Femur (tissue), 1 donor: Measurements from ENCODE around the gene BLTP2.

Experiments used
- DNase-seq: peaks from one replicate; pipeline ENCODE4 v3.0.0-alpha.2; 2017

The BLTP2 gene

DNA sequence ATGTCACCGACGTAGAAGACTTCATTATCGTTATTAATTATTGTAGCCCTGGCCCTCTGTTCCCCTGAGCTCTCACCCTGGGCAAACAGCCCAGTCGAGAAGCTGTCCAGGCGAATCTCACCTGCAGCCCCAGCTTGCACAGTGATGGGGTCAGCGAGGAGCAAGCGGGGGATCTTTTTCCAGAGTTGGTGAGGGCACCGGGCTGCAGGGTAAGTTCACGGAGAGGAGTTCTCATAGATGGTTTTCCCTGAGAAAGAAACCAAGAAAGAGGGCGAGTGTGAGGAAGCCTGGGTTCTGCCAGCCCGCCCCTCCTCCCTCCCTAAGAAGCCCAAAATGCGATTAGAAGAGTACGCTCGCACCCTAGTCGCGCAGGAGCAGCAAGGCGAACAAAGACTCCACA, 46.6 kb downstream of the BLTP2 start:
- DNase-seq: no peak

DNA sequence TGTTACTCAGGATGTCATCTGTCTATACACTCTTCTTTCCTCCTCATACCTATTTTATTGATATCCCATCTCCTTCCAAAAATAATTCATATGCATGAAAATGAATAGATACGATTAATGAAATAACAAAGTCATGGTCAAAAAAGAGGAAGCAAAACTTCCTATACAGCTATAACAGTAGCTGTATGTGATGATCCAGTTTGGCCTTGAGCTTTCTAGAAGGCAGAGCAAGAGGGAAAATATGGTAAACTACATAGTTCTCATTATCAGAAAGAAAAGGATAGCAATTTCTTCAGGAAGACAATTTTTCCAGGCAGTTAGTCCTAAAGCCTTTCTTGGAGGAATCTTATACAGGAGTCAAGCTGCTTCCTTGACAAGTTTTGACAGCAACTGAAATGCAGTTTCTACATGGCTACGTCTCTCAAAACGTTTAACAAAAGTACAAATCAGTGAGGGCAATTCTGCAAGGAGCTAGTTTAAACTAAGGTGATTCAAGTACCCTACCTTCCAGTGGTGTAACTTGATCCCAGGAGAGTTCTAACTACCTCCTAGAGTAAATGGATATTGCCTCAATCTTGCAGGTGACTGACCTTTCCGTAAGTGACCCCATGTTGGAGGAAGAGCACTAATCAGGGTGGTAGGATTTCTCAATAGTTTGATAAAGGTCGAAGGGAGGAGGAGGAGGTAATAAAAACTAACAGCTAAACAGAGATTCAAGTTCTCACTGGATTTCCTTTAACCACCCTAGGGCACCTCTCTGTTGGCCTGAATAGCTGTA, 47.2 kb downstream of the BLTP2 start:
- no peak for DNase-seq
